ENCODE measurements around the gene ATOH1.

The ATOH1 gene

GRCh38 chr4:93786149-93786548 is 42.4 kb upstream of the ATOH1 start:
- H3K27ac ChIP-seq (ENCODE audit: low read depth, low read length), result no peak overlapping the region
- no peaks in the 10 kb centered on the region for H3K9me2 ChIP-seq (replicated peaks; ENCODE audit: control insufficient read depth, low read length)
- TF ChIP-seq EZH2phosphoT487 (IDR thresholded peaks at IDR 0.05; ENCODE audit: borderline replicate concordance, low read length) (no peak), CTCF (IDR thresholded peaks at IDR 0.05; ENCODE audit: low read depth, low read length, poor library complexity, severe bottlenecking) (no peak)
- no peaks in the 10 kb centered on the region for H3K9me3 ChIP-seq (ENCODE audit: control insufficient read depth, insufficient read depth, low read length)
- no peaks in the 10 kb centered on the region for H3K79me2 ChIP-seq (ENCODE audit: control insufficient read depth, low read length)
- H3K4me3 ChIP-seq (ENCODE audit: low read length), result no peak overlapping the region
- no peaks in the 10 kb centered on the region for H3K4me1 ChIP-seq (ENCODE audit: control insufficient read depth, low read length)
- H3K4me2 ChIP-seq (ENCODE audit: low read length), result no peak overlapping the region
- no peaks in the 10 kb centered on the region for H3F3A ChIP-seq (ENCODE audit: control insufficient read depth, insufficient read depth)
- no peaks in the 10 kb centered on the region for H3K36me3 ChIP-seq (ENCODE audit: control insufficient read depth, low read length)
- no peaks in the 10 kb centered on the region for H4K20me1 ChIP-seq (ENCODE audit: control insufficient read depth, insufficient read depth, low read depth, low read length)
- H3K27me3 ChIP-seq (ENCODE audit: control insufficient read depth, low read length), result no peaks in the 10 kb centered on the region

GRCh38 chr4:93788712-93789111 is 39.8 kb upstream of the ATOH1 start:
- no peak overlapping the region for H3K4me3 ChIP-seq (ENCODE audit: low read length)
- no peaks in the 10 kb centered on the region for H3F3A ChIP-seq (ENCODE audit: control insufficient read depth, insufficient read depth)
- no peaks in the 10 kb centered on the region for H3K27me3 ChIP-seq (ENCODE audit: control insufficient read depth, low read length)
- no peaks in the 10 kb centered on the region for H4K20me1 ChIP-seq (ENCODE audit: control insufficient read depth, insufficient read depth, low read depth, low read length)
- no peaks in the 10 kb centered on the region for H3K36me3 ChIP-seq (ENCODE audit: control insufficient read depth, low read length)
- no peaks in the 10 kb centered on the region for H3K9me3 ChIP-seq (ENCODE audit: control insufficient read depth, insufficient read depth, low read length)
- TF ChIP-seq EZH2phosphoT487 (IDR thresholded peaks at IDR 0.05; ENCODE audit: borderline replicate concordance, low read length) (no peak), CTCF (IDR thresholded peaks at IDR 0.05; ENCODE audit: low read depth, low read length, poor library complexity, severe bottlenecking) (peak; percentile 59)
- no peaks in the 10 kb centered on the region for H3K79me2 ChIP-seq (ENCODE audit: control insufficient read depth, low read length)
- no peaks in the 10 kb centered on the region for H3K4me1 ChIP-seq (ENCODE audit: control insufficient read depth, low read length)
- H3K9me2 ChIP-seq (replicated peaks; ENCODE audit: control insufficient read depth, low read length), result no peaks in the 10 kb centered on the region
- no peak overlapping the region for H3K4me2 ChIP-seq (ENCODE audit: low read length)
- H3K27ac ChIP-seq (ENCODE audit: low read depth, low read length), result no peak overlapping the region

- no peak overlapping the region for H3K4me3 ChIP-seq (ENCODE audit: low read length)
- peak; percentile 72 for TF ChIP-seq CTCF (IDR thresholded peaks at IDR 0.05; ENCODE audit: low read depth, low read length, poor library complexity, severe bottlenecking)
- TF ChIP-seq EZH2phosphoT487 (IDR thresholded peaks at IDR 0.05; ENCODE audit: borderline replicate concordance, low read length), result no peak
- no peak overlapping the region for H3K4me2 ChIP-seq (ENCODE audit: low read length)
- no peak overlapping the region for H3K27ac ChIP-seq (ENCODE audit: low read depth, low read length)
- H3K36me3 ChIP-seq (ENCODE audit: control insufficient read depth, low read length), result no peaks in the 10 kb centered on the region
- no peaks in the 10 kb centered on the region for H3F3A ChIP-seq (ENCODE audit: control insufficient read depth, insufficient read depth)
- H3K9me3 ChIP-seq (ENCODE audit: control insufficient read depth, insufficient read depth, low read length), result no peaks in the 10 kb centered on the region
- H3K9me2 ChIP-seq (replicated peaks; ENCODE audit: control insufficient read depth, low read length), result no peaks in the 10 kb centered on the region
- no peaks in the 10 kb centered on the region for H3K4me1 ChIP-seq (ENCODE audit: control insufficient read depth, low read length)
- no peaks in the 10 kb centered on the region for H3K79me2 ChIP-seq (ENCODE audit: control insufficient read depth, low read length)
- no peaks in the 10 kb centered on the region for H3K27me3 ChIP-seq (ENCODE audit: control insufficient read depth, low read length)
- no peaks in the 10 kb centered on the region for H4K20me1 ChIP-seq (ENCODE audit: control insufficient read depth, insufficient read depth, low read depth, low read length)
Observed at GRCh38 chr4:93791570-93792195, 36.9 kb upstream of the ATOH1 start.
